Bronchial epithelial cell (primary cell): ENCODE data around the gene EXOG. TPM values are rescaled to one million over a fixed set of nuclear protein-coding genes. Genes with fewer than 3 reads are reported as not detected.
A peak's percentile ranks its signal among the peaks of the same experiment; 100 is the strongest.

Experiments used
- DNase-seq: peaks from one replicate; pipeline ENCODE4 v3.0.0-alpha.2; 2010; ENCODE audit warnings: low read depth
- FAIRE-seq: peaks from 2 replicates; lab custom pipeline; 2011; peaks lifted over from hg19 to GRCh38; lab: Jason Lieb, UNC
- H3K27me3 ChIP-seq: 2 replicates; pipeline ENCODE4 v1.5.1; 2011; ENCODE audit warnings: low read length; ENCODE audit not compliant: control insufficient read depth, insufficient read depth
- H3K36me3 ChIP-seq: 2 replicates; pipeline ENCODE4 v1.5.1; 2011; ENCODE audit warnings: low read length; ENCODE audit not compliant: control insufficient read depth, insufficient read depth
- H3K4me3 ChIP-seq: 2 replicates; pipeline ENCODE4 v1.5.1; 2011; ENCODE audit warnings: mild to moderate bottlenecking, low read depth, low read length, control low read depth
- CTCF ChIP-seq: IDR thresholded peaks from 2 replicates; pipeline ENCODE4 v1.5.1; 2011; ENCODE audit warnings: mild to moderate bottlenecking, moderate library complexity, low read length, control low read depth, inconsistent platforms; ENCODE audit not compliant: insufficient read depth, severe bottlenecking
- total RNA-seq: library from RNA; depleted of rRNA; stranded (reverse); fragments of >200 nt; gene quantifications from 2 replicates; pipeline ENCODE4 v1.2.1, GENCODE V29; 2014

EXOG gene
- total RNA-seq, 1 donor from 2014 or later: 5.8 TPM

DNA sequence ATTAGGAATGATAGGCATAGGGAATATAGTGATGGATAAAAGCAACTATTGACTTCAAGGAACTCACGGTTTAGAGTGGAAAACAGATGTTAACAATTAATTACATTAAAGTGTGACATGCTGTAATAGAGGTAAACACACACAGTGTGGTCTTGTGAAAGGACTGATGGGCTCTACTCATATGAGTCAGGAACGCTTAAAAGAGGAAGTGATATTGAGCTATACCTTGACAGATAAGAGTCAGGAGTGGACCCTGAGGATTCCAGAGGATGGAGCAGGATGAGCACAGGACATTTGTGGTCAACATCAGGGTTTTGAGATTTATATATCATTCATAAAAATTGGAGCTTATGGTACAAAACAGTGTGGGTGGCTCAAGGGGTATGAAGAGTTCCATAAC, 11.0 kb downstream of the EXOG start:
- no peak for FAIRE-seq
- TF ChIP-seq CTCF: no peak
- peaks cover 2% of the 10 kb centered on the region for H3K36me3 ChIP-seq
- no peaks in the 10 kb centered on the region for H3K27me3 ChIP-seq
- no peak for DNase-seq
- H3K4me3 ChIP-seq: no peak overlapping the region

DNA sequence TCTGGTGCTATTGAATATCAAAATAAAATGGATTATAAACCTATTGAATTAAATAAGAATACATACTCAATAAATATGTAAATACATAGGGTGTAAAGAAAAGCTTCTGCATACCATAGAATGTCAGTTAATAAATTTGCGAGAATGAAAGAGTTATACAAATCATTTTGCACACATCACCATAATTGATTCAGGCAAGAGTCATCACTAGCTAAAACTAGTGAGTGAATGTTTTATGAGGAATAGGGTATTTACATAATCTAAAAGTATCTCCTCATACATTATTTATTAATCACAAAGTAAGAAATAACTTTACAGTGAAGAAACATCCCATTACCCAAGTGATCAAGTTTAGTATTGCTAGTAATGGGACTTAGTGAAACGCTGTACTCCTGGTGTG, 13.6 kb downstream of the EXOG start:
- TF ChIP-seq CTCF: no peak
- DNase-seq: peak; percentile 37
- Histone ChIP-seq H3K27me3 (no peaks in the 10 kb centered on the region), H3K4me3 (no peak overlapping the region), H3K36me3 (peaks cover 3% of the 10 kb centered on the region)
- no peak for FAIRE-seq

DNA sequence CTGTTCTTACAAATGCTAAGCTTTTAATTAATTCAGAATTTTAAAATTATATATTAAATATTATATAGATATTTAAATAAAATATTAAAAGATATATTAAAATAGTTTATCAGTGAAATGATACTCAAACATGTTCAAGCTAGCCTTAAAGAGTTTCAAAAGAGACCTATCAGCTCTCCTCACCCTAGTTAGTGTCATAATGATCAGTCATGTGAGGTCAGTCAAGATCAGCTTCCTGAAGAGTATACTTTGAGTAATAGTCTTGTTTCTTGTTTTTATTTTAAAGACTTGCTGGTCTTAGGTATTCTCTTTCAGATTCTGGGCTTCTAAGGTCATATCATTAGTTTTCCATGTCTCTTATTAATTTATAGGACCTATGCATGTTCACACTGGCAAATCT, 14.5 kb downstream of the EXOG start:
- peak; percentile 64 for DNase-seq
- Histone ChIP-seq H3K36me3 (peaks cover 3% of the 10 kb centered on the region), H3K4me3 (no peak overlapping the region), H3K27me3 (no peaks in the 10 kb centered on the region)
- no peak for FAIRE-seq
- no peak for TF ChIP-seq CTCF

GRCh38 chr3:38511546-38511945, 15.4 kb downstream of the EXOG start:
- Histone ChIP-seq H3K4me3 (no peak overlapping the region), H3K27me3 (no peaks in the 10 kb centered on the region), H3K36me3 (peaks cover 3% of the 10 kb centered on the region)
- no peak for TF ChIP-seq CTCF
- FAIRE-seq: no peak
- DNase-seq: no peak

DNA sequence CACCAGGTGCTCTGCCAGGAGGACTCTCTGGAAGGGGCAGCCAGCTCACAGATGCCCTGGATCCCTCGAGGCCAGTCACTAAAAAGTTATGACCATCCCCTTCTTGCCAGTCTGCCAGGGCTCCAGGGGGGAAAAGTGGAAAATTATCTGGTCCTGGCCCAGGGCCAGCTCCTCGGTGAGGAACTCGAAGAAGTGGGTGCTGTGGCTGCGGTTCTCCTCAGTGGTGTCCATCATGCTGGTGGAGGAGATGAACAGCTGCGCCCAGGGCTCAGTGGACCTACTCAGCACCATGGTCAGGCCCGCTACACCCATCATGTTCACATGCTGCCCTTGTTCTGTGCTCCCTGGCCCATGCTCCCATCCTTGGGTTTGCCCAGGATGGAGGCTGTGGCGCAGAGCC, 19.2 kb downstream of the EXOG start:
- TF ChIP-seq CTCF: no peak
- DNase-seq (no peak), FAIRE-seq (no peak)
- Histone ChIP-seq H3K4me3 (no peak overlapping the region), H3K36me3 (peaks cover 1% of the 10 kb centered on the region), H3K27me3 (no peaks in the 10 kb centered on the region)

GRCh38 chr3:38516669-38517068, 20.5 kb downstream of the EXOG start:
- FAIRE-seq: no peak
- no peaks in the 10 kb centered on the region for H3K27me3 ChIP-seq
- H3K36me3 ChIP-seq: peaks cover 1% of the 10 kb centered on the region
- no peak for TF ChIP-seq CTCF
- DNase-seq: peak; percentile 64
- H3K4me3 ChIP-seq: no peak overlapping the region
